H1 (cell line): ENCODE results near the gene PKN1. TPM values are rescaled to one million over a fixed set of nuclear protein-coding genes. Genes with fewer than 3 reads are reported as not detected.

Source experiments
- CTCF ChIA-PET: fragments of 300-600 bp; sonication (Branson Sonifier 250); formaldehyde crosslinking; loops from one replicate; lab custom pipeline; 2021; ENCODE audit not compliant: partially characterized antibody; lab: Charles Lee
- POLR2A ChIA-PET: fragments of 300-600 bp; sonication (Branson Sonifier 250); formaldehyde crosslinking; loops from one replicate; lab custom pipeline; 2021; ENCODE audit warnings: inconsistent platforms; ENCODE audit not compliant: partially characterized antibody; lab: Charles Lee
- DNase-seq, 2 experiments: peaks; one replicate each; pipeline versions ENCODE4 v3.0.0 to v3.0.0-alpha.2; 2010 to 2022; ENCODE audit warnings: low spot score in 2 of 2, low read depth in 1 of 2, mixed read lengths in 1 of 2
- FAIRE-seq: peaks from 2 replicates; lab custom pipeline; 2011; peaks lifted over from hg19 to GRCh38; lab: Jason Lieb, UNC
- H2AFZ ChIP-seq: 2 replicates; pipeline ENCODE4 v1.8.1; 2012; ENCODE audit warnings: low read length, inconsistent platforms
- H2AK5ac ChIP-seq: 2 replicates; pipeline ENCODE4 v1.6.1; 2013; ENCODE audit warnings: low read depth, low read length
- H2BK120ac ChIP-seq: replicated peaks from 2 replicates; pipeline ENCODE3; 2013; ENCODE audit warnings: low read depth, low read length, inconsistent platforms
- H2BK12ac ChIP-seq: 2 replicates; pipeline ENCODE4 v1.6.1; 2013; ENCODE audit warnings: low read depth, low read length
- H2BK15ac ChIP-seq: 2 replicates; pipeline ENCODE4 v1.6.1; 2013; ENCODE audit warnings: low read length
- H2BK20ac ChIP-seq: 2 replicates; pipeline ENCODE4 v1.6.1; 2013; ENCODE audit warnings: low read length
- H2BK5ac ChIP-seq: 2 replicates; pipeline ENCODE4 v1.6.1; 2013; ENCODE audit warnings: low read depth, low read length
- H3K14ac ChIP-seq: 2 replicates; pipeline ENCODE4 v1.6.1; 2013; ENCODE audit warnings: inconsistent platforms; ENCODE audit not compliant: insufficient read length
- H3K18ac ChIP-seq: 2 replicates; pipeline ENCODE4 v1.6.1; 2013; ENCODE audit warnings: low read length; ENCODE audit errors: extremely low read depth
- H3K23ac ChIP-seq: 2 replicates; pipeline ENCODE4 v1.6.1; 2013; ENCODE audit warnings: inconsistent platforms; ENCODE audit not compliant: insufficient read length
- H3K23me2 ChIP-seq: 2 replicates; pipeline ENCODE4 v1.6.1; 2013; ENCODE audit warnings: low read depth, low read length
- H3K27ac ChIP-seq: 2 replicates; pipeline ENCODE4 v1.6.1; 2011; ENCODE audit warnings: low read depth, low read length, inconsistent platforms
- H3K27me3 ChIP-seq, 4 experiments: replicated peaks in 1 of 4; 1 replicate in 1 of 4; 2 replicates in 3 of 4; pipeline versions ENCODE4 v1.6.1 to v1.8.1; 2011 to 2013; ENCODE audit warnings: low read length in 3 of 4, mild to moderate bottlenecking in 3 of 4, inconsistent platforms in 2 of 4, mixed read lengths in 2 of 4, moderate library complexity in 1 of 4; ENCODE audit not compliant: control insufficient read depth in 3 of 4, insufficient read depth in 3 of 4; ENCODE audit errors: extremely low read depth in 1 of 4
- H3K36me3 ChIP-seq, 4 experiments: 2 replicates each; pipeline versions ENCODE4 v1.6.1 to v1.8.1; 2011 to 2013; ENCODE audit warnings: mild to moderate bottlenecking in 4 of 4, low read length in 3 of 4, moderate library complexity in 2 of 4, control low read depth in 1 of 4, inconsistent platforms in 1 of 4; ENCODE audit not compliant: insufficient read depth in 4 of 4, control insufficient read depth in 2 of 4
- H3K4ac ChIP-seq: replicated peaks from 2 replicates; pipeline ENCODE3; 2013; ENCODE audit warnings: low read length, low read depth, mixed read lengths, inconsistent platforms; ENCODE audit not compliant: insufficient read length
- H3K4me1 ChIP-seq, 4 experiments: replicated peaks in 1 of 4; 1 replicate in 1 of 4; 2 replicates in 3 of 4; pipeline versions ENCODE4 v1.6.1 to v1.8.1; 2011 to 2013; ENCODE audit warnings: low read length in 3 of 4, inconsistent platforms in 2 of 4, mixed read lengths in 1 of 4; ENCODE audit not compliant: insufficient read depth in 4 of 4, control insufficient read depth in 3 of 4
- H3K4me2 ChIP-seq, 2 experiments: 2 replicates each; pipeline versions ENCODE4 v1.6.1 to v1.8.1; 2011 to 2013; ENCODE audit warnings: low read depth in 2 of 2, low read length in 2 of 2, control low read depth in 1 of 2, inconsistent platforms in 1 of 2, mild to moderate bottlenecking in 1 of 2; ENCODE audit not compliant: insufficient read depth in 1 of 2
- H3K4me3 ChIP-seq, 4 experiments: fragments of 200-600, 300-600 bp in 1 of 4; sonication (generic), shearing (Covaris generic), sonication (Bioruptor Twin) in 1 of 4; 2 replicates each; pipeline versions ENCODE4 v1.5.1 to v1.8.1; 2011 to 2016; ENCODE audit warnings: low read length in 4 of 4, low read depth in 3 of 4, control low read depth in 2 of 4, inconsistent platforms in 2 of 4, mild to moderate bottlenecking in 2 of 4, mixed read lengths in 1 of 4, moderate library complexity in 1 of 4; ENCODE audit not compliant: insufficient read depth in 2 of 4; ENCODE audit errors: extremely low read depth in 1 of 4
- H3K56ac ChIP-seq: replicated peaks from 2 replicates; pipeline ENCODE3; 2013; ENCODE audit warnings: low read depth, mild to moderate bottlenecking, mixed read lengths, low read length, inconsistent platforms; ENCODE audit not compliant: insufficient read length
- H3K79me1 ChIP-seq: 2 replicates; pipeline ENCODE4 v1.6.1; 2013; ENCODE audit warnings: low read depth, low read length, control low read depth
- H3K79me2 ChIP-seq, 2 experiments: 2 replicates each; pipeline versions ENCODE4 v1.6.1 to v1.8.1; 2012 to 2013; ENCODE audit warnings: low read length in 2 of 2, mild to moderate bottlenecking in 2 of 2, inconsistent platforms in 1 of 2; ENCODE audit not compliant: insufficient read depth in 2 of 2, control insufficient read depth in 1 of 2
- H3K9ac ChIP-seq, 4 experiments: replicated peaks in 1 of 4; 1 replicate in 1 of 4; 2 replicates in 3 of 4; pipeline versions ENCODE4 v1.6.1 to v1.8.1; 2011 to 2013; ENCODE audit warnings: low read depth in 3 of 4, low read length in 3 of 4, control low read depth in 2 of 4, mild to moderate bottlenecking in 2 of 4, moderate library complexity in 2 of 4, inconsistent platforms in 1 of 4; ENCODE audit errors: extremely low read depth in 1 of 4
- H3K9me3 ChIP-seq, 2 experiments: 2 replicates each; pipeline versions ENCODE4 v1.6.1 to v1.8.1; 2012 to 2013; ENCODE audit warnings: mild to moderate bottlenecking in 2 of 2, moderate library complexity in 2 of 2, control low read depth in 1 of 2, inconsistent platforms in 1 of 2, low read depth in 1 of 2, low read length in 1 of 2, mixed read lengths in 1 of 2; ENCODE audit not compliant: insufficient read depth in 2 of 2
- H4K20me1 ChIP-seq, 2 experiments: replicated peaks in 1 of 2; 2 replicates each; pipeline versions ENCODE3 to v1.8.1; 2011 to 2013; ENCODE audit warnings: inconsistent platforms in 2 of 2, low read length in 2 of 2, mild to moderate bottlenecking in 1 of 2; ENCODE audit not compliant: insufficient read depth in 2 of 2, control insufficient read depth in 1 of 2
- H4K5ac ChIP-seq: 2 replicates; pipeline ENCODE4 v1.6.1; 2013; ENCODE audit warnings: low read length, low read depth, mixed read lengths, inconsistent platforms; ENCODE audit not compliant: insufficient read length
- H4K8ac ChIP-seq: 2 replicates; pipeline ENCODE4 v1.8.0; 2013; ENCODE audit warnings: mild to moderate bottlenecking, moderate library complexity, low read length, inconsistent platforms; ENCODE audit not compliant: insufficient read depth; ENCODE audit errors: extremely low read depth
- H4K91ac ChIP-seq: replicated peaks from 2 replicates; pipeline ENCODE3; 2013; ENCODE audit warnings: low read length, mixed read lengths, inconsistent platforms; ENCODE audit not compliant: insufficient read length
- GABPA ChIP-seq: IDR thresholded peaks from 2 replicates; pipeline ENCODE4 v1.6.1; 2011; ENCODE audit warnings: mild to moderate bottlenecking, low read length, moderate library complexity, borderline replicate concordance; ENCODE audit not compliant: insufficient read depth
- WGBS, 2 experiments: shearing (Covaris generic) in 1 of 2; methylation state at CpG; one replicate each; pipeline versions ENCODE4 v1.1.6 to v1.1.7; 2013 to 2015; ENCODE audit warnings: low lambda C conversion rate in 2 of 2, mixed read lengths in 2 of 2, inconsistent platforms in 1 of 2, low coverage in 1 of 2, missing lambda C conversion rate in 1 of 2; ENCODE audit not compliant: insufficient replicate concordance in 2 of 2, insufficient coverage in 1 of 2, insufficient read length in 1 of 2; ENCODE audit errors: extremely low coverage in 1 of 2, missing lambda C conversion rate in 1 of 2; 5-methylcytosine and 5-hydroxymethylcytosine counted together
- polyA plus RNA-seq, 7 experiments: library from polyadenylated mRNA; depleted of rRNA in 3 of 7; stranded (reverse) in 5 of 7; unstranded in 2 of 7; fragments of >200 nt in 5 of 7; fragments of 200-250 nt in 2 of 7; gene quantifications; 1 replicate in 5 of 7; 2 replicates in 1 of 7; 4 replicates in 1 of 7; pipeline versions ENCODE4 v1.2.1 to v1.2.3, GENCODE V29; 2011 to 2013; ENCODE audit warnings: missing spikeins in 2 of 7, mixed read lengths in 2 of 7
- total RNA-seq: library from RNA; stranded (reverse); fragmentation: NEBNext Ultra II Directional; extraction: Animal tissue kit (Norgen Biotek cat#: 25700); gene quantifications from 2 replicates; pipeline ENCODE4 v1.2.1, GENCODE V29; 2021

Gene PKN1
- total and polyA plus RNA-seq, 2 of the 8 experiments (the other 6 are each of a cell fraction or from before 2014, with no cell fraction given): 65.2 to 162 TPM

DNA sequence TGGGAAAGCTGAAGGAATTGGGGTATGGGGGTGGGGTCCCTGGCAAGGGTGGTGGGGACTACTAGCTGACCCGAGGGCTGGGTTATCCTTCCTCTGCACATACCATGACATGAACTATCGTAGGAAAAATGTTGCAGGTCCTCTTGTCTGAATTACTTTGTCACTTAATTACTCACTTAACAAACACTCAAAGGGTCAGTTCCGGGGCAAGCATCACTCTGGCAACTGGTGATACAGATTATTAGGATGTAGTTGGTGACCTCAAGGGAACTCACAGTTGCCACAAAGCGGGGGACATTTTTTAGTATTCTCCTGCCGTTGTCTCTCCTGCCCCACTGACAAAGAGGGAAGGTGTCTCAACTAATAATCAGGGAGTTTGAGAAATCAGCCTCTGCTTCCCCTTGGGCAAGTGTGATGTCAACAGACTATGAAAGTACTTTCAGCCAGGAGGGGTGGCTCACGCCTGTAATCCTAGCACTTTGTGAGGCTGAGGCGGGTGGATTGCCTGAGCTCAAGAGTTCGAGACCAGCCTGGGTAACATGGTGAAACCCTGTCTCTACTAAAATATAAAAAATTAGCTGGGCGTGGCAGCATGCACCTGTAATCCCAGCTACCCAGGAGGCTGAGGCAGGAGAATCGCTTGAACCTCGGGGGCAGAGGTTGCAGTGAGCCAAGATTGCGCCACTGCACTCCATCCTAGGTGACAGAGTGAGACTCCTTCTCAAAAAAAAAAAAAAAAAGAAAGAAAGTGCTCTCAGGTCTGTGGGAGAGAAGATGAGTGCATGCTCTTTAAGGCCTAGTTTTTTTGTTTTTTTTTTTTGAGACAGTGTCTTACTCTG lies 74.8 kb downstream of the PKN1 start:
- Histone ChIP-seq H3K27ac (no peak overlapping the region), H2BK15ac (no peak overlapping the region), H3K27me3 (no peaks in the 10 kb centered on the region), H3K79me1 (no peaks in the 10 kb centered on the region), H3K18ac (no peak overlapping the region), H4K91ac (no peak overlapping the region), H2BK120ac (no peak overlapping the region), H3K23ac (no peak overlapping the region), H2AFZ (no peak overlapping the region), H3K4me2 (no peak overlapping the region), H2BK20ac (no peak overlapping the region), H3K56ac (no peak overlapping the region), H4K20me1 (no peaks in the 10 kb centered on the region), H2BK5ac (no peak overlapping the region), H4K5ac (no peak overlapping the region), H3K79me2 (no peaks in the 10 kb centered on the region), H3K14ac (no peak overlapping the region), H2BK12ac (no peak overlapping the region), H3K4me3 (no peak overlapping the region), H3K4me1 (peaks cover 0 to 4% (median 2%) of the 10 kb centered on the region in 4 experiments; a peak in 3 of 7 replicates), H3K36me3 (no peaks in the 10 kb centered on the region), H3K4ac (no peak overlapping the region), H3K23me2 (no peaks in the 10 kb centered on the region; the same call in 1 of the 2 replicates), H4K8ac (no peak overlapping the region), H2AK5ac (no peak overlapping the region), H3K9me3 (no peaks in the 10 kb centered on the region), H3K9ac (no peak overlapping the region)
- DNase-seq (no peak), FAIRE-seq (no peak)
- ChIA-PET POLR2A (interaction anchor here (0.7 kb wide), 1 partner anchor 240 kb away, joined by 3 read pairs; no protein-coding TSS in a partner anchor), CTCF (interaction anchor here (1.5 to 5.0 kb wide), 3 partner anchors 11 to 35 kb away, joined by 3 to 36 read pairs (median 18); partner anchors contain the start of gene GIPC1)
- no peak for TF ChIP-seq GABPA
- 91% methylated on average over 12 of the region's 12 CpGs; no CpG with 5 or more reads in 1 of the 2 experiments for WGBS, 2 experiments
